ACHN (cell line): ENCODE measurements around the gene HPRT1.

Experiments
- DNase-seq: peaks from one replicate; pipeline ENCODE4 v3.0.0-alpha.2; 2015
- in situ Hi-C: cut with HindIII; loops from 2 replicates; pipeline ENCODE4 v1.10.0; 2017; ENCODE audit warnings: low sequenced_read_pairs, low pct_ligation_motif_present, low pct_unique_long_range_greater_than_20kb

HPRT1 gene

GRCh38 chrX:134469486-134469885, 9.5 kb downstream of the HPRT1 start:
- peak; percentile 30 for DNase-seq
- in situ Hi-C loops, result no loop called here

- no peak for DNase-seq
- in situ Hi-C loops, result no loop called here
Measured at GRCh38 chrX:134470013-134470412, 10.0 kb downstream of the HPRT1 start.

- in situ Hi-C loops, result no loop called here
- no peak for DNase-seq
Measured at GRCh38 chrX:134472041-134472440, 12.1 kb downstream of the HPRT1 start.

- no peak for DNase-seq
- in situ Hi-C loops, result no loop called here
Measured at GRCh38 chrX:134476284-134476683, 16.3 kb downstream of the HPRT1 start.

GRCh38 chrX:134478374-134478773, 18.4 kb downstream of the HPRT1 start:
- DNase-seq, result no peak
- in situ Hi-C loops, result no loop called here

GRCh38 chrX:134480061-134480460, 20.1 kb downstream of the HPRT1 start:
- in situ Hi-C loops, result no loop called here
- no peak for DNase-seq

- in situ Hi-C loops, result no loop called here
Measured at GRCh38 chrX:134481339-134481738, 21.4 kb downstream of the HPRT1 start.

GRCh38 chrX:134482371-134482770, 22.4 kb downstream of the HPRT1 start:
- in situ Hi-C loops, result no loop called here
- DNase-seq, result no peak

More at GRCh38 chrX:134481339-134481738, 21.4 kb downstream of the HPRT1 start:
- DNase-seq, result no peak

- in situ Hi-C loops, result no loop called here
- DNase-seq, result peak; percentile 42
Measured at GRCh38 chrX:134484039-134484438, 24.1 kb downstream of the HPRT1 start.

GRCh38 chrX:134501941-134502340, 42.0 kb downstream of the HPRT1 start:
- in situ Hi-C loops, result loop anchor here (25.0 kb wide), 1 partner anchor 260 kb away; no protein-coding TSS in a partner anchor
- DNase-seq, result no peak

- in situ Hi-C loops, result loop anchor here (25.0 kb wide), 1 partner anchor 260 kb away; no protein-coding TSS in a partner anchor
- DNase-seq, result no peak
Measured at GRCh38 chrX:134502686-134503085, 42.7 kb downstream of the HPRT1 start.

GRCh38 chrX:134512566-134512965, 52.6 kb downstream of the HPRT1 start:
- in situ Hi-C loops, result loop anchor here (25.0 kb wide), 1 partner anchor 250 kb away; no protein-coding TSS in a partner anchor

GRCh38 chrX:134513091-134513490, 53.1 kb downstream of the HPRT1 start:
- in situ Hi-C loops, result loop anchor here (25.0 kb wide), 1 partner anchor 249 kb away; no protein-coding TSS in a partner anchor
- DNase-seq, result no peak

More at GRCh38 chrX:134512566-134512965, 52.6 kb downstream of the HPRT1 start:
- peak; percentile 80 for DNase-seq

- peak; percentile 53 for DNase-seq
- in situ Hi-C loops, result loop anchor here (25.0 kb wide), 1 partner anchor 241 kb away; no protein-coding TSS in a partner anchor
Measured at GRCh38 chrX:134520860-134521390, 61.0 kb downstream of the HPRT1 start.

GRCh38 chrX:134524181-134524580, 64.2 kb downstream of the HPRT1 start:
- DNase-seq, result no peak
- in situ Hi-C loops, result loop anchor here (25.0 kb wide), 1 partner anchor 238 kb away; no protein-coding TSS in a partner anchor

GRCh38 chrX:134525086-134525792, 65.3 kb downstream of the HPRT1 start:
- in situ Hi-C loops, result no loop called here
- no peak for DNase-seq

- peak; percentile 28 for DNase-seq
- in situ Hi-C loops, result no loop called here
Measured at GRCh38 chrX:134526399-134526798, 66.4 kb downstream of the HPRT1 start.

- no peak for DNase-seq
- in situ Hi-C loops, result no loop called here
Measured at GRCh38 chrX:134528960-134529359, 69.0 kb downstream of the HPRT1 start.

- no peak for DNase-seq
- in situ Hi-C loops, result no loop called here
Measured at GRCh38 chrX:134529481-134529880, 69.5 kb downstream of the HPRT1 start.

GRCh38 chrX:134530845-134531244, 70.9 kb downstream of the HPRT1 start:
- DNase-seq, result no peak
- in situ Hi-C loops, result no loop called here
